ENCODE results near the gene BEGAIN. TPM values are rescaled to one million over a fixed set of nuclear protein-coding genes. Genes with fewer than 3 reads are reported as not detected.

Gene BEGAIN
- total and polyA plus RNA-seq, 2 donors (not counting 1 experiment from before 2014, with no cell fraction given) = under 0.01 to 0.17 TPM

DNA sequence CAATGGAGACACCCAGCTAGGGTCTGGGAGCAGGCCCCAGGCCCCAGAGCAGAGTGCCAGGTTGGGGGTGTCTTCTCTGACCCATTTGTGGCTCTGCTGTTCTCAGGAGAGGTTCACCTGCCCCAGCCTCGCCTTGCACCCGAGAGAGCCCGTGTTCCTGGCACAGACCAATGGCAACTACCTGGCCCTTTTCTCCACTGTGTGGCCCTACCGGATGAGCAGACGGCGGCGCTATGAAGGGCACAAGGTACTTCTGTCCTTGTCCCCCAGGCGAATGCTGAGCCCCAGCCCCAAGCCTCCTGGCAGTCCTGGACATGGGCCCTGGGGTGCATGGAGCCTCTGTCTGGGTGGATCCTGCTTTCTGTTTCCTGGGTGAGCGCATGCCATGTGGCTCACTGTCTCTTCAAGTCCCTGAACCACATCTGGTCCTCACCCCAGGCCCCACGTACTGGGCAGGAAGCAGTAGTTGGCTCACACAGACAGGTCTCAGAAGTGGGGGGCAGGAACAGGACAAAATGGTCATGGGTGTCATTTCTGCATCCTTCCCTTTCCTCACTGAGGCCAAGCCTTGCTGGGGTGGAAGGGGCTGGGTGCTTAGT lies 58.2 kb downstream of the BEGAIN start:
- no peak overlapping the region for H3K9ac ChIP-seq (ENCODE audit: insufficient read depth, low read length)
- no peak overlapping the region for H3K4me2 ChIP-seq (ENCODE audit: extremely low read depth, insufficient read depth, low read length)
- H2AFZ ChIP-seq (ENCODE audit: low read length) = no peak overlapping the region
- no peaks in the 10 kb centered on the region for H3K79me2 ChIP-seq (ENCODE audit: control insufficient read depth, insufficient read depth, low read length)
- H4K20me1 ChIP-seq (ENCODE audit: control insufficient read depth, extremely low read depth, insufficient read depth, low read length) = no peaks in the 10 kb centered on the region
- no peak for DNase-seq (ENCODE audit: low read depth in 2 of 2)
- TF ChIP-seq, protein P1, sequence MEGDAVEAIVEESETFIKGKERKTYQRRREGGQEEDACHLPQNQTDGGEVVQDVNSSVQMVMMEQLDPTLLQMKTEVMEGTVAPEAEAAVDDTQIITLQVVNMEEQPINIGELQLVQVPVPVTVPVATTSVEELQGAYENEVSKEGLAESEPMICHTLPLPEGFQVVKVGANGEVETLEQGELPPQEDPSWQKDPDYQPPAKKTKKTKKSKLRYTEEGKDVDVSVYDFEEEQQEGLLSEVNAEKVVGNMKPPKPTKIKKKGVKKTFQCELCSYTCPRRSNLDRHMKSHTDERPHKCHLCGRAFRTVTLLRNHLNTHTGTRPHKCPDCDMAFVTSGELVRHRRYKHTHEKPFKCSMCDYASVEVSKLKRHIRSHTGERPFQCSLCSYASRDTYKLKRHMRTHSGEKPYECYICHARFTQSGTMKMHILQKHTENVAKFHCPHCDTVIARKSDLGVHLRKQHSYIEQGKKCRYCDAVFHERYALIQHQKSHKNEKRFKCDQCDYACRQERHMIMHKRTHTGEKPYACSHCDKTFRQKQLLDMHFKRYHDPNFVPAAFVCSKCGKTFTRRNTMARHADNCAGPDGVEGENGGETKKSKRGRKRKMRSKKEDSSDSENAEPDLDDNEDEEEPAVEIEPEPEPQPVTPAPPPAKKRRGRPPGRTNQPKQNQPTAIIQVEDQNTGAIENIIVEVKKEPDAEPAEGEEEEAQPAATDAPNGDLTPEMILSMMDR (conservative IDR thresholded peaks at IDR 0.05 in 1 of 2, IDR thresholded peaks at IDR 0.05 in 1 of 2; ENCODE audit: low read depth in 1 of 2, low read length in 2 of 2) = no peak
- no peak for TF ChIP-seq EZH2 (IDR thresholded peaks at IDR 0.05; ENCODE audit: low read length, missing control alignments)
- no peaks in the 10 kb centered on the region for H3K9me3 ChIP-seq (ENCODE audit: control insufficient read depth, insufficient read depth, low read depth, low read length)
- peaks cover 5% of the 10 kb centered on the region for H3K4me1 ChIP-seq (ENCODE audit: control insufficient read depth, extremely low read depth, insufficient read depth, low read length)
- no peaks in the 10 kb centered on the region for H3K27me3 ChIP-seq (ENCODE audit: control insufficient read depth, insufficient read depth, low read length)
- H3K36me3 ChIP-seq (ENCODE audit: control insufficient read depth, insufficient read depth, low read length) = peaks cover 5% of the 10 kb centered on the region
- no peak overlapping the region for H3K4me3 ChIP-seq (replicated peaks in 1 of 4; ENCODE audit: control extremely low read depth in 1 of 4, insufficient read depth in 1 of 4, low read depth in 3 of 4, low read length in 4 of 4)
- H3K27ac ChIP-seq (ENCODE audit: insufficient read depth, low read length) = no peak overlapping the region

DNA sequence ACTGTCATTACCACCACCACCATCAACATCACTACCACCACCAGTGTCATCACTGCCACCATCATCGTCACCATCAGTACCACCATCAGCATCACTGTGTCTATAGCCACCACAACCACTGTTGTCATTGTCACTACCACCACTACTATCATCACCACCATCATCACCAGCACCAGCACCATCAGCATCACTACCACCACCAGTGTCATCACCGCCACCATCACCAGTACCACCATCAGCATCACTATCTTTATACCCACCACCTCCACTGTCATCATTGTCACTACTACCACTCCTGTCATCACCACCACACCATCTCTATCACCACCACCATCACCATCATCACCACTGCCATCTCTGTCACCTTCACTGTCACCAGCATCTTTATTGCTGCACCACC lies 60.6 kb downstream of the BEGAIN start:
- Histone ChIP-seq H3K79me2 (ENCODE audit: control insufficient read depth, insufficient read depth, low read length) (no peaks in the 10 kb centered on the region), H3K36me3 (ENCODE audit: control insufficient read depth, insufficient read depth, low read length) (peaks cover 5% of the 10 kb centered on the region), H3K4me3 (replicated peaks in 1 of 4; ENCODE audit: control extremely low read depth in 1 of 4, insufficient read depth in 1 of 4, low read depth in 3 of 4, low read length in 4 of 4) (no peak overlapping the region), H2AFZ (ENCODE audit: low read length) (no peak overlapping the region), H4K20me1 (ENCODE audit: control insufficient read depth, extremely low read depth, insufficient read depth, low read length) (no peaks in the 10 kb centered on the region), H3K27ac (ENCODE audit: insufficient read depth, low read length) (no peak overlapping the region), H3K4me1 (ENCODE audit: control insufficient read depth, extremely low read depth, insufficient read depth, low read length) (no peaks in the 10 kb centered on the region), H3K27me3 (ENCODE audit: control insufficient read depth, insufficient read depth, low read length) (no peaks in the 10 kb centered on the region), H3K9me3 (ENCODE audit: control insufficient read depth, insufficient read depth, low read depth, low read length) (no peaks in the 10 kb centered on the region), H3K4me2 (ENCODE audit: extremely low read depth, insufficient read depth, low read length) (no peak overlapping the region), H3K9ac (ENCODE audit: insufficient read depth, low read length) (no peak overlapping the region)
- no peak for DNase-seq (ENCODE audit: low read depth in 2 of 2)
- no peak for TF ChIP-seq EZH2 (IDR thresholded peaks at IDR 0.05; ENCODE audit: low read length, missing control alignments)
- TF ChIP-seq, protein P1 (conservative IDR thresholded peaks at IDR 0.05 in 1 of 2, IDR thresholded peaks at IDR 0.05 in 1 of 2; ENCODE audit: low read depth in 1 of 2, low read length in 2 of 2) = no peak

DNA sequence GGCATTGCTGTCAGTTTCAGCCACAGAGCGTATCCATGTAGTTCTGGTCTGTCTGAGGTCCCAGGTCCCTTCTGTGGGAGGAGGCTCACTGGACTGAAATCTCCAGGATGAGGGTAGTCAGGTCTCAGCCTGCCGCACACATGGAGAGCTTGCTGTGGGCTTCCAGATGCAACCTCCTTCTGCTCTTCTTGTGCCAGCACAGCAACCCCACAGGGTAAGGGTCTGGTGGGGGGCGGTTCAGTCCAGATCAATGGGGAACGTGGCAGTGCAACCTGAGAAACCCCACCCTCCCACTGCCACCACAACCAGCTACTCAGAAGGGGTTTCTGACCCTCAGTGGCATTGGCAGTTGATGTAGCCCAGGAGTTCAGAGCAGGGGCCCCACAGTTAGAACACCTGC lies 61.2 kb downstream of the BEGAIN start:
- no peak for DNase-seq (ENCODE audit: low read depth in 2 of 2)
- no peak overlapping the region for H3K9ac ChIP-seq (ENCODE audit: insufficient read depth, low read length)
- H2AFZ ChIP-seq (ENCODE audit: low read length) = no peak overlapping the region
- H4K20me1 ChIP-seq (ENCODE audit: control insufficient read depth, extremely low read depth, insufficient read depth, low read length) = no peaks in the 10 kb centered on the region
- H3K27me3 ChIP-seq (ENCODE audit: control insufficient read depth, insufficient read depth, low read length) = no peaks in the 10 kb centered on the region
- H3K4me2 ChIP-seq (ENCODE audit: extremely low read depth, insufficient read depth, low read length) = no peak overlapping the region
- no peak overlapping the region for H3K27ac ChIP-seq (ENCODE audit: insufficient read depth, low read length)
- H3K79me2 ChIP-seq (ENCODE audit: control insufficient read depth, insufficient read depth, low read length) = no peaks in the 10 kb centered on the region
- H3K4me1 ChIP-seq (ENCODE audit: control insufficient read depth, extremely low read depth, insufficient read depth, low read length) = no peaks in the 10 kb centered on the region
- no peaks in the 10 kb centered on the region for H3K9me3 ChIP-seq (ENCODE audit: control insufficient read depth, insufficient read depth, low read depth, low read length)
- H3K36me3 ChIP-seq (ENCODE audit: control insufficient read depth, insufficient read depth, low read length) = peaks cover 5% of the 10 kb centered on the region
- TF ChIP-seq, protein P1 (conservative IDR thresholded peaks at IDR 0.05 in 1 of 2, IDR thresholded peaks at IDR 0.05 in 1 of 2; ENCODE audit: low read depth in 1 of 2, low read length in 2 of 2) = no peak
- no peak for TF ChIP-seq EZH2 (IDR thresholded peaks at IDR 0.05; ENCODE audit: low read length, missing control alignments)
- H3K4me3 ChIP-seq (replicated peaks in 1 of 4; ENCODE audit: control extremely low read depth in 1 of 4, insufficient read depth in 1 of 4, low read depth in 3 of 4, low read length in 4 of 4) = no peak overlapping the region
